GM18519 (cell line): Measurements from ENCODE around the gene NUSAP1.
"Not testable (repeated sequence)": the region's sequence is repeated elsewhere in the genome, so short reads cannot be mapped to it uniquely, and the experiment has no call there.

Source experiments
- ATAC-seq: cut with Tn5 transposase; IDR thresholded peaks from one replicate; pipeline ENCODE4 v1.9.1; 2021; ENCODE audit warnings: mild to moderate bottlenecking, moderate library complexity; ENCODE audit not compliant: unreplicated experiment, low FRiP score

The NUSAP1 gene

DNA sequence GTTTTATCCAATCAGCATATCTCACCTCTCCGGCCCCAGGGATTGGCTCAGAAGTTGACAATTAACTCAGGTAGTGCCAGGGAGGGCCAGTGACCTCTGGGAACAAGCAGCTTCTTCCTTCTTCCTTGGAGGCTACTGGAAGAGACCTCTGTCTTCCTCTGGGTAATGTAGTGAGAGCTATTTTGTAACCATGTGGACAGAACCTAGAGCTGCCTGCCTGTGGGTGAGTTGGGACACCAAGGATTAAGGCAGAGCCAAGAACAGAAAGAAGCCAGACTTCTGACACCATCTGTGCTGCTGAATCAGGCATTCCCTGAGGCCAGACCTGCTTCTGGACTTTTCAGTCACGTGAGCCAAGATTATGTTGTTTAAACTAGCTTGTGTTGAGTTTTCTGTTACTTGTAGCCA, 75.6 kb downstream of the NUSAP1 start:
- ATAC-seq: no peak

DNA sequence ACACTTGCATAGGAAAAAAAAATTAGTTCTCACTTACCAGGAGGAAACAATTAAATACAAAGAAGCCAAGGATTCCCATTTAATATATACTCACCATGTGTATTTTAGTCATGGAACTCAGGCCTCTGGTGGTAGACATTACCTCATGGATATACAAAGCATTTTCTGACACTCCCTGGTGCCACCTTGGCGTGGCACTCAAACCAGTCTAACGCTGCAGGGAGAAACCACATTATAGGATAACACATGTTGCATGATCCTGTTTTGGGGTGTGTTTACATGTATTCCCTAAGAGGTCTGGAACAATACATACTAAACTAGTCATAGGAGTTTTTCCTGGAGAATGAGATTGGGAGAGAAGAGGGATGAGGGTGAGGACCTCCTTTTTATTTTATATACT, 78.3 kb downstream of the NUSAP1 start:
- ATAC-seq: no peak

DNA sequence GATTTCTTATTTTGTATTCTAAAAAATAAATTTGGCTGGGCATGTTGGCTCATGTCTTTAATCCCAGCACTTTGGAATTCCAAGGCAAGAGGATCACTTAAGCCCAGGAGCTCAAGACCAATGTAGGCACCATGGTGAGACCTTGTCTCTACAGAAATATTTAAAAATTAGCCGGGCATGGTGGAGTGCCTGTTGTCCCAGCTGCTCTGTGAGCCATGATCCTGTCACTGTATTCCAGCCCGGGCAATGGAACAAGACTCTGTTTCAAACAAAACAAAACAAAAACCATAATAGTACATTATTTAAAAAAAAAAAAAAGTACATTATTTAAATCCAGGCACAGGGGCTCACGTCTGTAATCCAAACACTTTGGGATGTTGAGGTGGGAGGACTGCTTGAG, 78.8 kb downstream of the NUSAP1 start:
- no peak for ATAC-seq

DNA sequence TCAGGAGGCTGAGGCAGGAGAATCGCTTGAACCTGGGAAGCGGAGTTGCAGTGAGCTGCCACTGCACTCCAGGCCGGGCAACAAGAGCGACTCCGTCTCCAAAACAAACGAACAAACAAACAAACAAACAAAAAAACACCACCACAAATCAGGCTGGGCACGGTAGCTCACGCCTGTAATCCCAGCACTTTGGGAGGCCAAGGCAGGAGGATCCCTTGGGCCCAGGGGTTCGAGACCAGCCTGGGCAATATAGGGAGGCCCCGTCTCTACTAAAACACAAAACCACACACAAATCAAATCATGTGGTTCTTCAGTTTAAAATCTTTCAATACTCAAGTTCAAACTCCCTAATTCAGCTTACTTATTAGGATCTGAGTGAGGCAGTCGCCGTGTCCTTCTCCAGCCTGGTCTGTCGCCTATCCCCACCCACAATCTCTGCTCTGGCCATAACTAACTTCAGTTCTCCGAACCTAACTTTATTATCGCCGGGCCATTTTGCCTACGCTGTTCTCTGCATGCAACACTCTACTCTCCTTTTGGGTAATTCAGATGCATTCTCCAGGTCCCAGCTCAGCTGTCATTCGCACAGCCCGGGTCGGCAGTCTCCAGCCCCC, 83.6 kb downstream of the NUSAP1 start:
- no peak for ATAC-seq

- no peak for ATAC-seq
Observed at GRCh38 chr15:41416742-41417417, 84.2 kb downstream of the NUSAP1 start, which contains the start of gene RTF1. Gene RTF1 (plus strand): TSS chr15:41417095. CDS start chr15:41417116, 21 bp downstream.

GRCh38 chr15:41417418-41418195, 84.9 kb downstream of the NUSAP1 start:
- ATAC-seq: no peak

DNA sequence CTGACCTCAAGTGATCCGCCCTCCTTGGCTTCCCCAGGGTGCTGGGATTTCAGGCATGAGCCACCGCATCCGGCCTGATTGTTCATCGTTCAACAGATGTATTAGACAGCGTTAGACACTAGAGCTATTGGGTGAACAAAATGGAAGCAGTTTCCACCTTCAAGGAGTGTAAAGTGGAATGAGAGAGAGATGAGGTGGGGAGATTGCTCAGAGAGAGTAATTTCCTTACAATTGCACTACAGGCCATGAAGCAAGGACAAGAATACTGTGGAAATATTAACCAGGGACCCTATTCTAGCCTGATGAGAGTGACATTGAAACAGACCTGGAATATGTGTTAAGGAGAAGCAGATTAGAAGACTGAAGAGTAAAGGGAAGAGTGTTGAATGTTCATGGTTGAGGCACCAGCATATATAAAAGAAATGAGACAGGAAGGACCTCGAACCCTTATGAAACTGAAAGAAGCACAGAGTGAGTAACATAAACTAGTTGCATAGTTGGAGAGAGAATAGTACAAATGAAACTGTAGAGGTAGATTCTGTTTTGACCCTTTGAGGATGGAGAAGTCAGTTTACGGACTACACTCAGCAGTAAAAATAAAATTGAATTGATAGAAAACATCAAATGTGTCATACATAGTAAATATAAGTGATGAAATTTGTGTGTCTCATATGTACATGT, 91.4 kb downstream of the NUSAP1 start:
- ATAC-seq: peak; percentile 81

DNA sequence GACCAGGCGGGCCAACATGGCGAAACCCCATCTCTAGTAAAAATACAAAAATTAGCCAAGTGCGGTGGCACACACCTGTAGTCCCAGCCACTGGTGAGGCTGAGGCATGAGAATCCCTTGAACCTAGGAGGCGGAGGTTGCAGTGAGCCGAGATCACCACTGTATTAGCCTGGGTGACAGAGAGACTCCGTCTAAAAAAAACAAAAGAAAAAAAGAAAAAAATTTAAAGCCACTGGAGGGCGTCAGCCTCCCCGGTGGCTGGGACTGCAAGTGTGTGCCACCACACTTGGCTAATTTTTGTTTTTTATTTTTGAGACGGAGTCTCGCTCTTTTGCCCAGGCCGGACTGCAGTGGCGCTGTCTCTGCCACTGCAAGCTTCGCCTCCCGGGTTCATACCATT, 92.1 kb downstream of the NUSAP1 start:
- no peak for ATAC-seq

- not testable (repeated sequence) for ATAC-seq
Observed at GRCh38 chr15:41425907-41426306, 93.2 kb downstream of the NUSAP1 start.

DNA sequence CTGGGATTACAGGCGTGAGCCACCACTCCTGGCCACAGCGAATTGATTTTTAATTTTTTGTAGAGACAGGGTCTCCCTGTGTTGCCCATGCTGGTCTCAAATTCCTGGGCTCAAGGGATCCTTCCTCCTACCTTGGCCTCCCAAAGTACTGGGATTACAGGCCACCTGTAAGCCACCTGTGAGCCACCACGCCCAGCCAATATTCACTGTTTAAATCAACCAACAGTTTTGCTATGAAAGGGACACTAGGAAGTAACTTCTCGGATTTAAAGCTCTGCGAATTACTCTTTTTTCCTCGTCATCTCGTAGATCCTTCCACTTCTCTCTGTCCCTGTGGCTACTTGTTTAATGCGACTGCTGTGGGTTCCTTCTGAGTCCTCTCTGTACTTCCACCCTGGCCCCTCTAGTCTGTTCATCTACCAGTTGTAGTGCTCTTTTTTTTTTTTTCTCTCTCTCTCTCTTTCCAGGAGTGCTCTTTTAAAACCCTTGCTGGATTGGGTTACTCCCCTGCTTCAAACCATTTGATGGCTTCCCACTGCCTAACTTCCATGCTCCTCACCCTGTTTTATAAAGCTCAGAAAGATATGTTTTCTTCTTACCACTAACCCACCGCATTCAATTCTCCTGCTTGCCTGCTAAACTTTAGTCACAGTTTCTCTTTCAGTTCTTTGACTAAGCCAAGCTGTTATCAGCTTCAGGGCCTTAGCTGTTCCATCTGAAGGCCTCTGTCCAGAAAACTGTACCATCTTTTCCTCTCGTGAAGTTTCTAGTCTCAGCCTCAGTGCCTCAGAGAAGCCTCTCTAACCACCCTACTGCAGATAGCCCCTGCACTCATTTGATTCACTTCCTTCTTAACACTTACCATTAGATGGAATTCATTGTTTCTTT, 96.6 kb downstream of the NUSAP1 start:
- no peak for ATAC-seq
